ENCODE measurements around the gene RNF225. TPM values are rescaled to one million over a fixed set of nuclear protein-coding genes. Genes with fewer than 3 reads are reported as not detected.

The RNF225 gene
- total and polyA plus RNA-seq, 2 of the 13 experiments (the other 11 are each of a cell fraction or from before 2014, with no cell fraction given): not detected

GRCh38 chr19:58387338-58388174 is 7.9 kb upstream of the RNF225 start:
- Histone ChIP-seq H3K79me2 (ENCODE audit: insufficient read depth, low read length) (peaks cover 46% of the 10 kb centered on the region), H3K4me3 (replicated peaks in 1 of 3; ENCODE audit: insufficient read depth in 1 of 3, low read depth in 2 of 3, low read length in 3 of 3) (peak overlapping the region; percentile 83 to 98 (median 92)), H4K20me1 (ENCODE audit: insufficient read depth, low read length) (peaks cover 35% of the 10 kb centered on the region), H3K9me3 (ENCODE audit: low read length) (no peaks in the 10 kb centered on the region), H3K4me1 (ENCODE audit: insufficient read depth, low read length) (peaks cover 47% of the 10 kb centered on the region), H3K36me3 (replicated peaks in 1 of 2; ENCODE audit: control insufficient read depth in 1 of 2, insufficient read depth in 2 of 2, low read length in 2 of 2) (peaks cover 0 to 35% of the 10 kb centered on the region in 2 experiments; a peak in 3 of 5 replicates), H2AFZ (ENCODE audit: low read length) (no peak overlapping the region), H3K9ac (ENCODE audit: insufficient read depth, low read depth, low read length) (peak overlapping the region; percentile 97), H3K27me3 (ENCODE audit: control insufficient read depth in 1 of 2, insufficient read depth in 2 of 2, low read length in 2 of 2) (no peaks in the 10 kb centered on the region; a peak in 1 of 5 replicates), H3K4me2 (ENCODE audit: low read depth, low read length) (peak overlapping the region; percentile 99), H3K27ac (ENCODE audit: extremely low read length, insufficient read depth, low read length) (peak overlapping the region; percentile 99)
- intact Hi-C loops (cut with micrococcal nuclease; ENCODE audit: unreplicated experiment) (loop anchor here (2.0 to 5.0 kb wide), 2 partner anchors 13 to 205 kb away; partner anchors contain the start of gene ZNF274), in situ Hi-C loops (cut with HindIII; ENCODE audit: extremely low pct_ligation_motif_present, low pct_unique_long_range_greater_than_20kb) (no loop called here)
- TSS peak; percentile 78 for BruUV-seq (replicated peaks)
- no peak; the same call in 2 of the 3 replicates for ATAC-seq
- no peak for DNase-seq (ENCODE audit: low spot score)
- POLR2A ChIA-PET: interaction anchor here (0.8 to 4.6 kb wide), 6 partner anchors 20 to 111 kb away, joined by 3 to 19 read pairs (median 3); partner anchors contain the start of genes ZNF497, ZNF584 and ZSCAN22
- 5% methylated on average over 32 of the region's 39 CpGs for WGBS (ENCODE audit: low lambda C conversion rate)
- CTCF ChIA-PET (ENCODE audit: low intra/inter-chr PET ratio, low total read pairs): no interaction called here
- FAIRE-seq: no peak
- TF ChIP-seq NFIB (CRISPR knock-in tag; IDR thresholded peaks at IDR 0.05; ENCODE audit: borderline replicate concordance) (no peak), RFXAP (CRISPR knock-in tag; IDR thresholded peaks at IDR 0.05; ENCODE audit: borderline replicate concordance) (no peak), ZFAT (CRISPR knock-in tag; conservative IDR thresholded peaks at IDR 0.05) (no peak), NFAT5 (CRISPR knock-in tag; IDR thresholded peaks at IDR 0.05) (no peak), ETV6 (CRISPR knock-in tag; conservative IDR thresholded peaks at IDR 0.05) (no peak), KDM4B (CRISPR knock-in tag; IDR thresholded peaks at IDR 0.05) (no peak), TSC22D2 (CRISPR knock-in tag; IDR thresholded peaks at IDR 0.05; ENCODE audit: borderline replicate concordance) (no peak), ZZZ3 (CRISPR knock-in tag; IDR thresholded peaks at IDR 0.05; ENCODE audit: borderline replicate concordance) (no peak)
- TF ChIP-seq, protein P1, sequence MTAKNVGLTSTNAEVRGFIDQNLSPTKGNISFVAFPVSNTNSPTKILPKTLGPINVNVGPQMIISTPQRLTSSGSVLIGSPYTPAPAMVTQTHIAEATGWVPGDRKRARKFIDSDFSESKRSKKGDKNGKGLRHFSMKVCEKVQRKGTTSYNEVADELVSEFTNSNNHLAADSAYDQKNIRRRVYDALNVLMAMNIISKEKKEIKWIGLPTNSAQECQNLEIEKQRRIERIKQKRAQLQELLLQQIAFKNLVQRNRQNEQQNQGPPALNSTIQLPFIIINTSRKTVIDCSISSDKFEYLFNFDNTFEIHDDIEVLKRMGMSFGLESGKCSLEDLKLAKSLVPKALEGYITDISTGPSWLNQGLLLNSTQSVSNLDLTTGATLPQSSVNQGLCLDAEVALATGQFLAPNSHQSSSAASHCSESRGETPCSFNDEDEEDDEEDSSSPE (CRISPR knock-in tag; IDR thresholded peaks at IDR 0.05): no peak
- TF ChIP-seq, protein P2, sequence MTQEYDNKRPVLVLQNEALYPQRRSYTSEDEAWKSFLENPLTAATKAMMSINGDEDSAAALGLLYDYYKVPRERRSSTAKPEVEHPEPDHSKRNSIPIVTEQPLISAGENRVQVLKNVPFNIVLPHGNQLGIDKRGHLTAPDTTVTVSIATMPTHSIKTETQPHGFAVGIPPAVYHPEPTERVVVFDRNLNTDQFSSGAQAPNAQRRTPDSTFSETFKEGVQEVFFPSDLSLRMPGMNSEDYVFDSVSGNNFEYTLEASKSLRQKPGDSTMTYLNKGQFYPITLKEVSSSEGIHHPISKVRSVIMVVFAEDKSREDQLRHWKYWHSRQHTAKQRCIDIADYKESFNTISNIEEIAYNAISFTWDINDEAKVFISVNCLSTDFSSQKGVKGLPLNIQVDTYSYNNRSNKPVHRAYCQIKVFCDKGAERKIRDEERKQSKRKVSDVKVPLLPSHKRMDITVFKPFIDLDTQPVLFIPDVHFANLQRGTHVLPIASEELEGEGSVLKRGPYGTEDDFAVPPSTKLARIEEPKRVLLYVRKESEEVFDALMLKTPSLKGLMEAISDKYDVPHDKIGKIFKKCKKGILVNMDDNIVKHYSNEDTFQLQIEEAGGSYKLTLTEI (CRISPR knock-in tag; conservative IDR thresholded peaks at IDR 0.05): no peak
- TF ChIP-seq, protein P3, sequence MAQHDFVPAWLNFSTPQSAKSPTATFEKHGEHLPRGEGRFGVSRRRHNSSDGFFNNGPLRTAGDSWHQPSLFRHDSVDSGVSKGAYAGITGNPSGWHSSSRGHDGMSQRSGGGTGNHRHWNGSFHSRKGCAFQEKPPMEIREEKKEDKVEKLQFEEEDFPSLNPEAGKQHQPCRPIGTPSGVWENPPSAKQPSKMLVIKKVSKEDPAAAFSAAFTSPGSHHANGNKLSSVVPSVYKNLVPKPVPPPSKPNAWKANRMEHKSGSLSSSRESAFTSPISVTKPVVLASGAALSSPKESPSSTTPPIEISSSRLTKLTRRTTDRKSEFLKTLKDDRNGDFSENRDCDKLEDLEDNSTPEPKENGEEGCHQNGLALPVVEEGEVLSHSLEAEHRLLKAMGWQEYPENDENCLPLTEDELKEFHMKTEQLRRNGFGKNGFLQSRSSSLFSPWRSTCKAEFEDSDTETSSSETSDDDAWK (CRISPR knock-in tag; IDR thresholded peaks at IDR 0.05): no peak
- TF ChIP-seq, protein P4, sequence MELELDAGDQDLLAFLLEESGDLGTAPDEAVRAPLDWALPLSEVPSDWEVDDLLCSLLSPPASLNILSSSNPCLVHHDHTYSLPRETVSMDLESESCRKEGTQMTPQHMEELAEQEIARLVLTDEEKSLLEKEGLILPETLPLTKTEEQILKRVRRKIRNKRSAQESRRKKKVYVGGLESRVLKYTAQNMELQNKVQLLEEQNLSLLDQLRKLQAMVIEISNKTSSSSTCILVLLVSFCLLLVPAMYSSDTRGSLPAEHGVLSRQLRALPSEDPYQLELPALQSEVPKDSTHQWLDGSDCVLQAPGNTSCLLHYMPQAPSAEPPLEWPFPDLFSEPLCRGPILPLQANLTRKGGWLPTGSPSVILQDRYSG (CRISPR knock-in tag; IDR thresholded peaks at IDR 0.05): no peak
